ENCODE data around the gene ATP2B2.
A peak's percentile ranks its signal among the peaks of the same experiment; 100 is the strongest.

The ATP2B2 gene

GRCh38 chr3:10356461-10356981 is 148.9 kb downstream of the ATP2B2 start:
- no peak for DNase-seq

GRCh38 chr3:10354361-10355015 is 150.9 kb downstream of the ATP2B2 start:
- DNase-seq, result no peak

- no peak for DNase-seq
These were observed 151.6 kb downstream of the ATP2B2 start for GRCh38 chr3:10353661-10354360.

GRCh38 chr3:10353160-10353559 is 152.2 kb downstream of the ATP2B2 start:
- DNase-seq, result no peak

- no peak for DNase-seq
These were observed 153.1 kb downstream of the ATP2B2 start for GRCh38 chr3:10352146-10352911.

GRCh38 chr3:10351013-10351735 is 154.2 kb downstream of the ATP2B2 start:
- no peak for DNase-seq

GRCh38 chr3:10350324-10350985 is 154.9 kb downstream of the ATP2B2 start:
- no peak for DNase-seq

- no peak for DNase-seq
These were observed 155.6 kb downstream of the ATP2B2 start for GRCh38 chr3:10349801-10350200.

GRCh38 chr3:10348404-10348721 is 157.0 kb downstream of the ATP2B2 start:
- no peak for DNase-seq

- DNase-seq, result no peak
These were observed 157.6 kb downstream of the ATP2B2 start for GRCh38 chr3:10347648-10348403.

GRCh38 chr3:10345911-10346310 is 159.5 kb downstream of the ATP2B2 start:
- DNase-seq, result no peak

GRCh38 chr3:10344944-10345575 is 160.3 kb downstream of the ATP2B2 start:
- no peak for DNase-seq

- peak; percentile 48 for DNase-seq
These were observed 161.0 kb downstream of the ATP2B2 start for GRCh38 chr3:10344147-10344943.

- no peak for DNase-seq
These were observed 161.9 kb downstream of the ATP2B2 start for GRCh38 chr3:10343526-10343925.

- no peak for DNase-seq
These were observed 162.6 kb downstream of the ATP2B2 start for GRCh38 chr3:10342781-10343180.

GRCh38 chr3:10341901-10342398 is 163.4 kb downstream of the ATP2B2 start:
- DNase-seq, result no peak

GRCh38 chr3:10340476-10340875 is 164.9 kb downstream of the ATP2B2 start:
- DNase-seq, result no peak

- DNase-seq, result no peak
These were observed 165.3 kb downstream of the ATP2B2 start for GRCh38 chr3:10340046-10340445.

- DNase-seq, result no peak
These were observed 165.9 kb downstream of the ATP2B2 start for GRCh38 chr3:10339376-10339955.

Data from right hindlimb (tissue), 1 donor.